ENCODE data around the gene SNX15.
"Not testable (repeated sequence)": the region's sequence is repeated elsewhere in the genome, so short reads cannot be mapped to it uniquely, and the experiment has no call there.

SNX15 gene

DNA sequence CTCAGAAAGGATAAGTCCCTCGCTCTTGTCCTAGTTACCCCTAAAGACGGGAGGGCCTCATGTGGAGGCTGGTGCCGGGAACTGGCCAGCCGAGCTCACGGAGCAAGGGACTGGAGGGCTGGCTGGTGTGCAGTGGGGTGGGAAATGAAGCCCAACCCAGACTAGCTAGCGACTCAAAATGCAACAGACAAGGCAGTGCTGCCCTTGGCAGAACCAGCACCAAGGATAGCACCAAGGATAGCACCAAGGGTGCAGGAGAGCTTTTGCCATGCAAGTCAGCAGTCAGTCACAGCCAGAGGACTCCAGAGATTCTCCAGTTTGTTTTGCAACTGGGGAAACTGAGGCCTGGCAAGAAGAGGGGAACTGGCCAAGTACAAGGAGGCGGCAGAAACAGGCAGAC, 24.0 kb upstream of the SNX15 start:
- Histone ChIP-seq H3F3A (ENCODE audit: low read depth) (no peaks in the 10 kb centered on the region), H4K20me1 (ENCODE audit: insufficient read depth, low read length, poor library complexity, severe bottlenecking) (no peaks in the 10 kb centered on the region), H3K4me3 (ENCODE audit: low read length, poor library complexity, severe bottlenecking) (no peak overlapping the region), H3K4me2 (ENCODE audit: low read depth, low read length, poor library complexity, severe bottlenecking) (no peak overlapping the region), H3K9ac (ENCODE audit: low read depth, low read length, poor library complexity, severe bottlenecking) (no peak overlapping the region), H3K4me1 (ENCODE audit: insufficient read depth, low read length, poor library complexity, severe bottlenecking) (no peaks in the 10 kb centered on the region), H3K79me2 (ENCODE audit: insufficient read depth, low read length) (no peaks in the 10 kb centered on the region), H2AFZ (ENCODE audit: low read length) (no peak overlapping the region), H3K9me3 (ENCODE audit: insufficient read depth, low read depth, low read length) (no peaks in the 10 kb centered on the region), H3K9me2 (replicated peaks; ENCODE audit: low read depth, low read length) (no peaks in the 10 kb centered on the region), H3K36me3 (ENCODE audit: insufficient read depth, low read length) (no peaks in the 10 kb centered on the region), H3K27me3 (ENCODE audit: insufficient read depth, low read length, poor library complexity, severe bottlenecking) (no peaks in the 10 kb centered on the region)
- TF ChIP-seq CTCF (conservative IDR thresholded peaks at IDR 0.05; ENCODE audit: low read length), result no peak
- no peak for TF ChIP-seq EZH2phosphoT487 (IDR thresholded peaks at IDR 0.05; ENCODE audit: borderline replicate concordance)

DNA sequence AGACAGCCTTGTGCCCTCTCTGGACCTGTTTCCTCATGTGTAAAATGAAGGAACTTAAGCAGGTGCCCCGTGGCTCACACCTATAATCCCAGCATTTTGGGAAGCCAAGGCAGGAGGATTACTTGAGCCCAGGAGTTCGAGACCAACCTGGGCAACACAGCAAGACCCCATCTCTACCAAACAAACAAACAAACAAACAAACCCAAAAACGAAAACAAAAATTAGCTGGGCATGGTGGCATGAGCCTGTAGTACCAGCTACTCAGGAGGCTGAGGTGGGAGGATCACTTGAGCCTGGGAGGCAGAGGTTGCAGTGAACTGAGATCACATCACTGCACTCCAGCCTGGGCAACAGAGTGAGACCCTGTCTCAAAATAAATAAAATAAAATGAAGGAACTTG, 23.3 kb upstream of the SNX15 start:
- H3K9ac ChIP-seq (ENCODE audit: low read depth, low read length, poor library complexity, severe bottlenecking); H3F3A ChIP-seq (ENCODE audit: low read depth); H3K4me1 ChIP-seq (ENCODE audit: insufficient read depth, low read length, poor library complexity, severe bottlenecking); H3K4me2 ChIP-seq (ENCODE audit: low read depth, low read length, poor library complexity, severe bottlenecking); H3K9me3 ChIP-seq (ENCODE audit: insufficient read depth, low read depth, low read length); H3K27me3 ChIP-seq (ENCODE audit: insufficient read depth, low read length, poor library complexity, severe bottlenecking); H3K9me2 ChIP-seq (replicated peaks; ENCODE audit: low read depth, low read length); H2AFZ ChIP-seq (ENCODE audit: low read length); H4K20me1 ChIP-seq (ENCODE audit: insufficient read depth, low read length, poor library complexity, severe bottlenecking); H3K4me3 ChIP-seq (ENCODE audit: low read length, poor library complexity, severe bottlenecking); H3K79me2 ChIP-seq (ENCODE audit: insufficient read depth, low read length); H3K36me3 ChIP-seq (ENCODE audit: insufficient read depth, low read length): not testable (repeated sequence)

DNA sequence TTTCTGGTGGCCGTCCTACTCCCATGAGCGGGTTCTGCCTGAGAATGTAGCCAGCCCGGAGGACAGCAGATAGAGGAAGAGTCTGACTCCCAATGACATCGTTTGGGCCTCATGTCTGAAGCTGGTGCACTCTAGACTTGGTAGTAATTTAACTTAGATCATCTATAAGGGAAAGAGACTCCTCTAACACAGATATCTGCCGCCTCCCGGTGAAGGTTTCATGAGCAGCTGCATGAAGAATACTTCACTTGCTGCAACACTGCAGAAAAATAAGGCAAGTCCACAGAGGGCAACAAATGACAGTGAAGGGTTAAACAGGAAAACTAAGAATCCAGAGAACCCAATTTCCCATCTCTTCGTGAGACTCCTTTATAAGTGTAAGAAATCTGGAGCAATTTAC, 19.2 kb upstream of the SNX15 start:
- Histone ChIP-seq H3K4me1 (ENCODE audit: insufficient read depth, low read length, poor library complexity, severe bottlenecking) (peaks cover 3% of the 10 kb centered on the region), H3K9me2 (replicated peaks; ENCODE audit: low read depth, low read length) (no peaks in the 10 kb centered on the region), H3K4me2 (ENCODE audit: low read depth, low read length, poor library complexity, severe bottlenecking) (no peak overlapping the region), H2AFZ (ENCODE audit: low read length) (no peak overlapping the region), H3K9ac (ENCODE audit: low read depth, low read length, poor library complexity, severe bottlenecking) (no peak overlapping the region), H4K20me1 (ENCODE audit: insufficient read depth, low read length, poor library complexity, severe bottlenecking) (no peaks in the 10 kb centered on the region), H3K27me3 (ENCODE audit: insufficient read depth, low read length, poor library complexity, severe bottlenecking) (no peaks in the 10 kb centered on the region), H3K36me3 (ENCODE audit: insufficient read depth, low read length) (no peaks in the 10 kb centered on the region), H3K79me2 (ENCODE audit: insufficient read depth, low read length) (no peaks in the 10 kb centered on the region), H3F3A (ENCODE audit: low read depth) (no peaks in the 10 kb centered on the region), H3K9me3 (ENCODE audit: insufficient read depth, low read depth, low read length) (no peaks in the 10 kb centered on the region), H3K4me3 (ENCODE audit: low read length, poor library complexity, severe bottlenecking) (no peak overlapping the region)
- TF ChIP-seq CTCF (conservative IDR thresholded peaks at IDR 0.05; ENCODE audit: low read length) (no peak), EZH2phosphoT487 (IDR thresholded peaks at IDR 0.05; ENCODE audit: borderline replicate concordance) (no peak)

- TF ChIP-seq CTCF (conservative IDR thresholded peaks at IDR 0.05; ENCODE audit: low read length), result no peak
- TF ChIP-seq EZH2phosphoT487 (IDR thresholded peaks at IDR 0.05; ENCODE audit: borderline replicate concordance), result no peak
- Histone ChIP-seq H3F3A (ENCODE audit: low read depth) (peaks cover 2% of the 10 kb centered on the region; the same call in 1 of the 2 replicates), H3K9me2 (replicated peaks; ENCODE audit: low read depth, low read length) (no peaks in the 10 kb centered on the region), H4K20me1 (ENCODE audit: insufficient read depth, low read length, poor library complexity, severe bottlenecking) (no peaks in the 10 kb centered on the region), H3K4me3 (ENCODE audit: low read length, poor library complexity, severe bottlenecking) (no peak overlapping the region), H3K79me2 (ENCODE audit: insufficient read depth, low read length) (no peaks in the 10 kb centered on the region), H3K4me2 (ENCODE audit: low read depth, low read length, poor library complexity, severe bottlenecking) (no peak overlapping the region), H3K9ac (ENCODE audit: low read depth, low read length, poor library complexity, severe bottlenecking) (no peak overlapping the region), H3K27me3 (ENCODE audit: insufficient read depth, low read length, poor library complexity, severe bottlenecking) (no peaks in the 10 kb centered on the region), H2AFZ (ENCODE audit: low read length) (no peak overlapping the region), H3K4me1 (ENCODE audit: insufficient read depth, low read length, poor library complexity, severe bottlenecking) (peaks cover 6% of the 10 kb centered on the region), H3K36me3 (ENCODE audit: insufficient read depth, low read length) (no peaks in the 10 kb centered on the region), H3K9me3 (ENCODE audit: insufficient read depth, low read depth, low read length) (no peaks in the 10 kb centered on the region)
Measured at GRCh38 chr11:65008873-65009272, 18.4 kb upstream of the SNX15 start.

Measured in Loucy (cell line).